Effector memory CD4-positive, alpha-beta T cell (primary cell): Measurements from ENCODE around the gene GSTO2.
A peak's percentile ranks its signal among the peaks of the same experiment; 100 is the strongest.

Experiments used
- DNase-seq, 3 donors: peaks; one replicate each; pipeline ENCODE4 v3.0.0-alpha.2; 2020
- H3K27ac ChIP-seq: 2 replicates; pipeline ENCODE4 v1.7.0; 2013; ENCODE audit warnings: mild to moderate bottlenecking, low read length, moderate library complexity; ENCODE audit not compliant: insufficient read depth, poor library complexity, severe bottlenecking
- H3K27me3 ChIP-seq: replicated peaks from 2 replicates; pipeline ENCODE4 v1.7.0; 2013; ENCODE audit warnings: mild to moderate bottlenecking, low read length; ENCODE audit not compliant: insufficient read depth, control insufficient read depth, poor library complexity, severe bottlenecking
- H3K36me3 ChIP-seq: 2 replicates; pipeline ENCODE4 v1.7.0; 2013; ENCODE audit warnings: mild to moderate bottlenecking, low read length, moderate library complexity; ENCODE audit not compliant: control insufficient read depth, insufficient read depth
- H3K4me1 ChIP-seq: 2 replicates; pipeline ENCODE4 v1.7.0; 2013; ENCODE audit warnings: low read length, mild to moderate bottlenecking; ENCODE audit not compliant: control insufficient read depth, insufficient read depth, poor library complexity, severe bottlenecking
- H3K4me3 ChIP-seq: 2 replicates; pipeline ENCODE4 v1.7.0; 2013; ENCODE audit warnings: low read length, low read depth, mild to moderate bottlenecking; ENCODE audit not compliant: insufficient read depth, poor library complexity, severe bottlenecking
- H3K9me3 ChIP-seq: 2 replicates; pipeline ENCODE4 v1.7.0; 2013; ENCODE audit warnings: mild to moderate bottlenecking, low read length, moderate library complexity; ENCODE audit not compliant: control insufficient read depth

GSTO2 gene

GRCh38 chr10:104347295-104348045, 78.5 kb downstream of the GSTO2 start:
- H3K27me3 ChIP-seq, result no peaks in the 10 kb centered on the region
- H3K27ac ChIP-seq, result no peak overlapping the region

DNA sequence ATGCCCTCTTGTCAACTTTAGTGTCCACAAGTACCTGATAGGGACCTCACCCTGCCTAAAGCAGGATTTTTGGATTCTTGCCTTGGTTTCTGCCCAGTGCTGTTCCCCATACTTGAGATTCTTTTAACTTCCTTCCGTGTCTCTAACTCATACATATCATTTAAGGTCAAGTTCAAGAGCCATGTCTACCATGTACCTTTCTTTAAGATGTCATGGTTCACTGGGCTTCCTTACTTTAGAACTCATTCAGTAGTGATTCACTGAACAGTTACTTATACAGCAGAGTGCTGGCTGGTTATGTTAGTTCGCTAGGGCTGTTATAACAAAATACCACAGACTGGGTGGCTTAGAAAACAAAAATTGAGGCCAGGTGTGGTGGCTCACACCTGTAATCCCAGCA, 79.6 kb downstream of the GSTO2 start:
- no peak for DNase-seq
- Histone ChIP-seq H3K4me1 (peaks cover 4% of the 10 kb centered on the region), H3K4me3 (no peak overlapping the region), H3K27me3 (no peaks in the 10 kb centered on the region), H3K27ac (no peak overlapping the region), H3K36me3 (no peaks in the 10 kb centered on the region), H3K9me3 (no peaks in the 10 kb centered on the region)

More at GRCh38 chr10:104347295-104348045, 78.5 kb downstream of the GSTO2 start:
- Histone ChIP-seq H3K4me1 (no peaks in the 10 kb centered on the region), H3K36me3 (no peaks in the 10 kb centered on the region), H3K9me3 (no peaks in the 10 kb centered on the region), H3K4me3 (no peak overlapping the region)
- no peak for DNase-seq

DNA sequence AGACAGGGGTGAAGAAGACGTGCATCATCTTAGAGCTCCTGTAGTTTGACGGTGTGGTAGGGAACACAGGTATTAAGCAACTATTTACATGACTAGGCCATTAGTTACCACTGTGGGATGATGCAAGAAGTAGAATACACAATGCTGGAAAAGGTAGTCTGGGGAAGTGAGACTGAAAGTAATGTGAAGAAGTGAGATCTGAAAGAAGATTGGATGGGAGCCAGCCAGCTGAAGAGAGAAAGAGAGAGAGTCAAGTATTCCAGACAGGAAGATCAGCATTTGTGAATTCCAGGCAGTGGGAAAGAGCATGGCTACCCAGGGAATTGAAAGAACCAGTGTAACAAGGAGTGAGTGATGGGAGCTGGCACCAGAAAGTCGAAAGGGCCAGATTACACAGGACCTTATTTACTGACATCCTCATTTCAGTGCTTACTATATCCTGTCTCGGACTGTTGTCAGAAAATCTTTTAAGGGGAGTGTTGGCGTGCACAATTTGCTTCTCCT, 80.7 kb downstream of the GSTO2 start:
- Histone ChIP-seq H3K27me3 (no peaks in the 10 kb centered on the region), H3K4me1 (peaks cover 10% of the 10 kb centered on the region), H3K27ac (no peak overlapping the region), H3K9me3 (no peaks in the 10 kb centered on the region), H3K36me3 (no peaks in the 10 kb centered on the region), H3K4me3 (no peak overlapping the region)
- DNase-seq, result no peak

DNA sequence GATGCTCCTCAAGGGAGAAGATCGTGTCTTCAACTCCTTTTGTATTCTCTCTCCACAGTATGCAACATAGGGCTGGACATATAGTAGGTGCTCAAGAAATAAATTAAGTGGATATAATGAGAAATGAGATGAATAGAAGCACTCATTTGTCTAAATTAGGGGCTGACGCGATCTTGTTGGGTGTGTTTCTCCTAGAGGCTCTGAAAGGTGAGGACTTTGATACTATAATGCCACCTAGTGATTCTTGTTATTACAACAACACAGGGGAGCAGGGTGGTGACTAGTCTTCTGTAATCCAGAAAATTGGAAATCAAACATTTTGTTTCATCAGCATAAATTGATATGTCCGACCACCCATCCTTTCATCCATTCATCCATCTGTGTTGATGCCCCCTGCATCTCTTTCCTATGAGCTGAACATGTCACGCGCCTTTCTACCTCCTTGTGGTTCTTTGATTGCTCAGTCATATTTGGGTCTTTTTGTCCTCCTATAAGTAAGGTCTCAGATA, 81.2 kb downstream of the GSTO2 start:
- Histone ChIP-seq H3K4me1 (peaks cover 10% of the 10 kb centered on the region), H3K9me3 (no peaks in the 10 kb centered on the region), H3K27ac (no peak overlapping the region), H3K36me3 (no peaks in the 10 kb centered on the region), H3K4me3 (no peak overlapping the region), H3K27me3 (no peaks in the 10 kb centered on the region)
- DNase-seq, result no peak

- Histone ChIP-seq H3K27ac (no peak overlapping the region), H3K36me3 (no peaks in the 10 kb centered on the region), H3K27me3 (no peaks in the 10 kb centered on the region), H3K9me3 (no peaks in the 10 kb centered on the region), H3K4me1 (peaks cover 10% of the 10 kb centered on the region), H3K4me3 (no peak overlapping the region)
- DNase-seq, result no peak
Measured at GRCh38 chr10:104351061-104351702, 82.2 kb downstream of the GSTO2 start.

DNA sequence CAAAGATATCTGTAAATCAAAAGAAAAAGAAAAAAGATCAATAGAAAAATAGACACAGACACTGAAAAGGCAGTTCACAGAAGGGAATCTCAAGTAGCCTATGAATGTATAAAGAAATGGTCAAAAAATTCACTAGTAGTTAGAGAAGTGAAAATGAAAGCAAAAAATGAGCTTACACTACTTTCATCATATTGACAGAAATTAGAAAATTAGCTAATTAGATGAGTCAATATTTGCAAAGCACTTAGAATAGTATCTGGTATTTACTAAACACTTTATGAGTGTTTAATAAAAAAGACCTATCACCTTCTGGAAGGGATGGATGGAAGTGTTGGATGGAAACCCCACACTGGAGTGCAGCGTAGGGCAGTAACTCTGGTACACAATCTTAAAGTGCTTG, 82.9 kb downstream of the GSTO2 start:
- no peaks in the 10 kb centered on the region for H3K9me3 ChIP-seq
- DNase-seq, result no peak
- peaks cover 10% of the 10 kb centered on the region for H3K4me1 ChIP-seq
- peak overlapping the region; percentile 16 for H3K4me3 ChIP-seq
- no peak overlapping the region for H3K27ac ChIP-seq
- no peaks in the 10 kb centered on the region for H3K36me3 ChIP-seq
- no peaks in the 10 kb centered on the region for H3K27me3 ChIP-seq

DNA sequence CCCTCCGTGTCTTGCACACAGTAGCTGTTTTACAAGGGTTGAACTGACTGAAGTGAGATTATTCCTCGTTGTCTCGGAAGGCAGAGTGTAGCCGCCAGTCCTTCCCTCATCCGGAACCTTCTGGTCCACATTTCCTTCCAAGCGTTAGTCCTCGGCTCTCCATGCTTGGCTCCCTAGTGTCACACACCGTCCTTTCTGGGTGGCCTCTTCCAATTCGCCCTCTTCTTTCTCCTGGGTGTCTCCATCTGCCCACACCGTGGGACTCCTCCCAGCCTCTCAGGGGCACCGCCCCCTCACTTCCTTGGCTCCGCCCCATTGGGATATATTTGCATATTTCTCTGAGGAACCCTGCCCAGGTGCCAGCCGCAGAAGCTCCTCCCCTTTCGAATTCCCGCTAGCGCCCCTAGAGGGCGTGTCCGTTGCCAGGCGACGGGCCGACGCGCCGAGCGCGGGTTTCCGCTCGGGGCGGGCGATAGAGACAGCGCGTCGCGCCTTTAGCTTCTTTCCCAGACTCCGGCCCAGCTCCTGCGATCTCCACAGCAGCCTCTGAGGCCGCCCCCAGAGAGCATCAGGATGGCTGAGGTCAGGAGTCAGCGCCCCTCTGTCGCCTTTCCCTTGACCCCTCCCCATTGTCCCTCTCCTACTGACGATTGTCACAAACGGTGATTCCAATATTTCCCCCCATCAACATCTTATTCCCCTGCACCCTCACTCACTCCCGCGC, 84.5 kb downstream of the GSTO2 start, which contains the start of gene CFAP58:
CFAP58 (plus strand) TSS at position 509 of the 724 bp plus-strand sequence; CDS start at position 574, 65 bp downstream.
- H3K9me3 ChIP-seq, result no peaks in the 10 kb centered on the region
- no peaks in the 10 kb centered on the region for H3K27me3 ChIP-seq
- DNase-seq, result peak; percentile 88 to 91 (median 90)
- H3K4me1 ChIP-seq, result peaks cover 10% of the 10 kb centered on the region
- peak within 1 kb of the TSS; percentile 35 for H3K27ac ChIP-seq
- H3K4me3 ChIP-seq, result peak within 1 kb of the TSS; percentile 41
- no peaks in the 10 kb centered on the region for H3K36me3 ChIP-seq
